GM12878 (cell line): Measurements from ENCODE around the gene MRPL18. TPM values are rescaled to one million over a fixed set of nuclear protein-coding genes. Genes with fewer than 3 reads are reported as not detected.

ENCODE experiments used
- BMI1 ChIP-seq: fragments of 450-650 bp; IDR thresholded peaks from 2 replicates; pipeline ENCODE4 v1.6.1; 2016; ENCODE audit warnings: mild to moderate bottlenecking, moderate library complexity, borderline replicate concordance
- CBFB ChIP-seq: IDR thresholded peaks from 2 replicates; pipeline ENCODE4 v1.6.1; 2016; ENCODE audit warnings: antibody characterized with exemption, low read depth
- CBX5 ChIP-seq: sonication (generic); IDR thresholded peaks from 2 replicates; pipeline ENCODE4 v1.6.1; 2016; ENCODE audit warnings: low read depth, moderate library complexity, mild to moderate bottlenecking, inconsistent platforms
- CHD4 ChIP-seq: fragments of 200-600 bp; sonication (generic); IDR thresholded peaks from 2 replicates; pipeline ENCODE4 v1.6.1; 2016; ENCODE audit warnings: mild to moderate bottlenecking
- HCFC1 ChIP-seq: fragments of 150-350 bp; IDR thresholded peaks from 2 replicates; pipeline ENCODE4 v1.6.1; 2014; ENCODE audit warnings: low read length
- HDAC6 ChIP-seq: fragments of 200-600 bp; sonication (generic); IDR thresholded peaks from one replicate; pipeline ENCODE4 v1.8.0; 2017; ENCODE audit warnings: antibody characterized with exemption; ENCODE audit not compliant: unreplicated experiment
- MTA2 ChIP-seq: fragments of 450-650 bp; IDR thresholded peaks from 2 replicates; pipeline ENCODE4 v1.6.1; 2016; ENCODE audit warnings: low read depth, mild to moderate bottlenecking, moderate library complexity
- POLR2A ChIP-seq: IDR thresholded peaks from 2 replicates; pipeline ENCODE4 v1.6.1; 2011; ENCODE audit warnings: low read depth, mild to moderate bottlenecking, low read length
- REST ChIP-seq: IDR thresholded peaks from 2 replicates; pipeline ENCODE4 v1.6.1; 2012; ENCODE audit warnings: mild to moderate bottlenecking, low read depth, low read length
- RFX5 ChIP-seq: IDR thresholded peaks from 2 replicates; pipeline ENCODE4 v1.6.1; 2011; ENCODE audit warnings: low read depth, low read length, improper control_type of control experiment
- TCF12 ChIP-seq: IDR thresholded peaks from 2 replicates; pipeline ENCODE4 v1.6.1; 2011; ENCODE audit warnings: low read depth, mild to moderate bottlenecking, low read length
- TCF7 ChIP-seq: IDR thresholded peaks from 2 replicates; pipeline ENCODE4 v1.6.1; 2014; ENCODE audit warnings: antibody characterized with exemption, borderline replicate concordance
- ZNF384 ChIP-seq: IDR thresholded peaks from 2 replicates; pipeline ENCODE4 v1.6.1; 2012; ENCODE audit warnings: low read depth, mild to moderate bottlenecking, low read length, improper control_type of control experiment, borderline replicate concordance
- polyA plus RNA-seq, 11 experiments: library from polyadenylated mRNA; depleted of rRNA in 4 of 11; unstranded in 6 of 11; stranded (reverse) in 5 of 11; fragments of >200 nt; fragmentation: Nextera tagmentation in 4 of 11; fragmentation: Illumina TruSeq in 1 of 11; extraction: Ambion mirVana in 4 of 11; extraction: Trizol in 1 of 11; gene quantifications; 1 replicate in 1 of 11; 2 replicates in 10 of 11; pipeline versions ENCODE4 v1.2.1 to v1.2.3, GENCODE V29; 2011 to 2016; ENCODE audit warnings: inconsistent platforms in 2 of 11, missing spikeins in 2 of 11, low read depth in 1 of 11
- total RNA-seq, 4 experiments: library from RNA; depleted of rRNA in 3 of 4; stranded (reverse); fragments of >200 nt in 3 of 4; fragmentation: Illumina TruSeq in 1 of 4; extraction: Trizol in 1 of 4; gene quantifications; 2 replicates each; pipeline versions ENCODE4 v1.2.1 to v1.2.3, GENCODE V29; 2013 to 2021
- TF ChIP-seq, protein P1 (sequence below): IDR thresholded peaks from 2 replicates; pipeline ENCODE4 v1.6.1; 2012; ENCODE audit warnings: improper control_type of control experiment, low read depth, low read length; ENCODE audit not compliant: insufficient replicate concordance
- TF ChIP-seq, protein P2 (sequence below): fragments of 450-650 bp; IDR thresholded peaks from 2 replicates; pipeline ENCODE4 v1.6.1; 2018; ENCODE audit warnings: borderline replicate concordance, mild to moderate bottlenecking; ENCODE audit not compliant: partially characterized antibody
- TF ChIP-seq, protein P3 (sequence below): IDR thresholded peaks from 2 replicates; pipeline ENCODE4 v1.6.1; 2011; ENCODE audit warnings: mild to moderate bottlenecking, low read depth, low read length, moderate library complexity; ENCODE audit not compliant: insufficient replicate concordance

MRPL18 gene
- total and polyA plus RNA-seq, 10 of the 15 experiments (the other 5 are each of a cell fraction or from before 2014, with no cell fraction given): 68.5 to 203 (median 116) TPM

DNA sequence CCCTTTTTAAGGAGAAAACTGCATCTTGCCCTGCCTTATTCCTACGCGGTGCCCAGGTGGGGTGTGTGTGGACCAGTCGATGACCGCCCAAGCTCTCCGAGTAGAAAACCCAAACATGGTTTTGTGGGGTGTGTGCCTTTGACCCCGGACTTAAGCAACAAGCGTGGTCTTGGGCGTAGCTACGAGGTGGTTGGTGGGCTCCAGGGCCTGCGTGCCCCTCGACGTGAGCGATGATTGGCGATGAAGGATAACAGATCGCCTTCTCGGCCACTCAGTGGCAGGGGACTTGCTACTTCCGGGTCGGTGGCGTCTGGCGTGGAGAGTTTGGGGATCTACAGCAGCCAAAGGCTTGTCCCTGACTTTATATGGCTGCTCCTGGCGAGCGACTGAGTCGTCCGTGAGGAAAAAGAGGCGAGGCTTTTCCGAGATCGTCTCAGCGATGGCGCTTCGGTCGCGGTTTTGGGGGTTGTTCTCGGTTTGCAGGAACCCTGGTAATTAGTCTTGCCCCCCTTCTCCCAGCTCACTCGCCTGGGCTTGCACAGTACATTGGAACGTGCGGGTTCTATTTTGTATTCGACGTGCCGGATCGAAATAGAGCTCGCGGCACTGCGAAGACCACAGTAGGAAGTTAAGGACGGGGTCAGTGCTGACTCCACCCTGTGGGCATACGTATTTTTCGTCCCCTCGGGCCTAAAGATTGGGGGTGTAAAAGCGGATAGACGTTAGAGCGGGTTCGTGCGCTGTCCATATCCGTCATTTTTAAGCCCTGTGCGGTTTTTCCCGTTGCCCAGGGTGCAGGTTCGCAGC is at the start of gene MRPL18 (continued):
- TF ChIP-seq, protein P1, sequence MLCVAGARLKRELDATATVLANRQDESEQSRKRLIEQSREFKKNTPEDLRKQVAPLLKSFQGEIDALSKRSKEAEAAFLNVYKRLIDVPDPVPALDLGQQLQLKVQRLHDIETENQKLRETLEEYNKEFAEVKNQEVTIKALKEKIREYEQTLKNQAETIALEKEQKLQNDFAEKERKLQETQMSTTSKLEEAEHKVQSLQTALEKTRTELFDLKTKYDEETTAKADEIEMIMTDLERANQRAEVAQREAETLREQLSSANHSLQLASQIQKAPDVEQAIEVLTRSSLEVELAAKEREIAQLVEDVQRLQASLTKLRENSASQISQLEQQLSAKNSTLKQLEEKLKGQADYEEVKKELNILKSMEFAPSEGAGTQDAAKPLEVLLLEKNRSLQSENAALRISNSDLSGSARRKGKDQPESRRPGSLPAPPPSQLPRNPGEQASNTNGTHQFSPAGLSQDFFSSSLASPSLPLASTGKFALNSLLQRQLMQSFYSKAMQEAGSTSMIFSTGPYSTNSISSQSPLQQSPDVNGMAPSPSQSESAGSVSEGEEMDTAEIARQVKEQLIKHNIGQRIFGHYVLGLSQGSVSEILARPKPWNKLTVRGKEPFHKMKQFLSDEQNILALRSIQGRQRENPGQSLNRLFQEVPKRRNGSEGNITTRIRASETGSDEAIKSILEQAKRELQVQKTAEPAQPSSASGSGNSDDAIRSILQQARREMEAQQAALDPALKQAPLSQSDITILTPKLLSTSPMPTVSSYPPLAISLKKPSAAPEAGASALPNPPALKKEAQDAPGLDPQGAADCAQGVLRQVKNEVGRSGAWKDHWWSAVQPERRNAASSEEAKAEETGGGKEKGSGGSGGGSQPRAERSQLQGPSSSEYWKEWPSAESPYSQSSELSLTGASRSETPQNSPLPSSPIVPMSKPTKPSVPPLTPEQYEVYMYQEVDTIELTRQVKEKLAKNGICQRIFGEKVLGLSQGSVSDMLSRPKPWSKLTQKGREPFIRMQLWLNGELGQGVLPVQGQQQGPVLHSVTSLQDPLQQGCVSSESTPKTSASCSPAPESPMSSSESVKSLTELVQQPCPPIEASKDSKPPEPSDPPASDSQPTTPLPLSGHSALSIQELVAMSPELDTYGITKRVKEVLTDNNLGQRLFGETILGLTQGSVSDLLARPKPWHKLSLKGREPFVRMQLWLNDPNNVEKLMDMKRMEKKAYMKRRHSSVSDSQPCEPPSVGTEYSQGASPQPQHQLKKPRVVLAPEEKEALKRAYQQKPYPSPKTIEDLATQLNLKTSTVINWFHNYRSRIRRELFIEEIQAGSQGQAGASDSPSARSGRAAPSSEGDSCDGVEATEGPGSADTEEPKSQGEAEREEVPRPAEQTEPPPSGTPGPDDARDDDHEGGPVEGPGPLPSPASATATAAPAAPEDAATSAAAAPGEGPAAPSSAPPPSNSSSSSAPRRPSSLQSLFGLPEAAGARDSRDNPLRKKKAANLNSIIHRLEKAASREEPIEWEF: no peak
- TF ChIP-seq, protein P2, sequence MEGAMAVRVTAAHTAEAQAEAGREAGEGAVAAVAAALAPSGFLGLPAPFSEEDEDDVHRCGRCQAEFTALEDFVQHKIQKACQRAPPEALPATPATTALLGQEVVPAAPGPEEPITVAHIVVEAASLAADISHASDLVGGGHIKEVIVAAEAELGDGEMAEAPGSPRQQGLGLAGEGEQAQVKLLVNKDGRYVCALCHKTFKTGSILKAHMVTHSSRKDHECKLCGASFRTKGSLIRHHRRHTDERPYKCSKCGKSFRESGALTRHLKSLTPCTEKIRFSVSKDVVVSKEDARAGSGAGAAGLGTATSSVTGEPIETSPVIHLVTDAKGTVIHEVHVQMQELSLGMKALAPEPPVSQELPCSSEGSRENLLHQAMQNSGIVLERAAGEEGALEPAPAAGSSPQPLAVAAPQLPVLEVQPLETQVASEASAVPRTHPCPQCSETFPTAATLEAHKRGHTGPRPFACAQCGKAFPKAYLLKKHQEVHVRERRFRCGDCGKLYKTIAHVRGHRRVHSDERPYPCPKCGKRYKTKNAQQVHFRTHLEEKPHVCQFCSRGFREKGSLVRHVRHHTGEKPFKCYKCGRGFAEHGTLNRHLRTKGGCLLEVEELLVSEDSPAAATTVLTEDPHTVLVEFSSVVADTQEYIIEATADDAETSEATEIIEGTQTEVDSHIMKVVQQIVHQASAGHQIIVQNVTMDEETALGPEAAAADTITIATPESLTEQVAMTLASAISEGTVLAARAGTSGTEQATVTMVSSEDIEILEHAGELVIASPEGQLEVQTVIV: peak; percentile 94
- no peak for TF ChIP-seq HDAC6
- 0 out of 2 replicates have a peak, but pooled peaks have one; percentile 12 for TF ChIP-seq CBFB
- no peak for TF ChIP-seq ZNF384
- TF ChIP-seq CHD4: no peak
- TF ChIP-seq, protein P3, sequence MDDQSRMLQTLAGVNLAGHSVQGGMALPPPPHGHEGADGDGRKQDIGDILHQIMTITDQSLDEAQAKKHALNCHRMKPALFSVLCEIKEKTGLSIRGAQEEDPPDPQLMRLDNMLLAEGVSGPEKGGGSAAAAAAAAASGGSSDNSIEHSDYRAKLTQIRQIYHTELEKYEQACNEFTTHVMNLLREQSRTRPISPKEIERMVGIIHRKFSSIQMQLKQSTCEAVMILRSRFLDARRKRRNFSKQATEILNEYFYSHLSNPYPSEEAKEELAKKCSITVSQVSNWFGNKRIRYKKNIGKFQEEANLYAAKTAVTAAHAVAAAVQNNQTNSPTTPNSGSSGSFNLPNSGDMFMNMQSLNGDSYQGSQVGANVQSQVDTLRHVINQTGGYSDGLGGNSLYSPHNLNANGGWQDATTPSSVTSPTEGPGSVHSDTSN: peak; percentile 98
- peak; percentile 74 for TF ChIP-seq RFX5
- peak; percentile 71 for TF ChIP-seq MTA2
- TF ChIP-seq POLR2A: peak; percentile 72; the same call in 1 of the 2 replicates
- no peak for TF ChIP-seq TCF7
- no peak for TF ChIP-seq CBX5
- TF ChIP-seq BMI1: no peak
- peak; percentile 46 for TF ChIP-seq HCFC1
- TF ChIP-seq TCF12: no peak
- no peak for TF ChIP-seq REST
